Keratinocyte (primary cell): ENCODE measurements around the gene GAD1.

Experiments used
- EZH2 ChIP-seq: IDR thresholded peaks from one replicate; pipeline ENCODE4 v1.6.1; 2012; ENCODE audit warnings: inconsistent platforms, mild to moderate bottlenecking, low read length, moderate library complexity
- TF ChIP-seq, protein P1 (sequence below), 3 experiments: IDR thresholded peaks in 1 of 3; conservative IDR thresholded peaks in 1 of 3; optimal IDR thresholded peaks in 1 of 3; 2 replicates in 2 of 3; 3 replicates in 1 of 3; pipeline versions ENCODE3 to v1.5.1; 2011; ENCODE audit warnings: low read length in 3 of 3, mild to moderate bottlenecking in 3 of 3, moderate library complexity in 2 of 3, control low read depth in 1 of 3, inconsistent platforms in 1 of 3; ENCODE audit not compliant: insufficient read depth in 2 of 3; ENCODE audit errors: extremely low read depth in 1 of 3

DNA sequence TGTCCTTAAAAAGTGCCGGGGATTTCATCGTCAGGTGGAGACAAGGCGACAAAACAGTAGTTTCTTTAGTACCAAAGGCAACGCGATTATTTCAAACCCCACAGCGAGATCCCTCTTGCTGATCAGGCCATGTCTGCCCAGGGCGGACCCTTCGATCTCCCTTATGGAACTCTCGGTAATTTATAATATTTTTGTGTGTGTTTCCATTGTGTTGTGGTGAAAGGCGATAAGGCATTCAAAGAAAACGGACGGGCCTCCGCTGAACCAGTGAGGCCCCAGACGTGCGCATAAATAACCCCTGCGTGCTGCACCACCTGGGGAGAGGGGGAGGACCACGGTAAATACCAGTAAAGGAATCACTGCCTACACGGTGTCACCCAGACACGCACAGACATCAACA, 1.4 kb upstream of the GAD1 start:
- TF ChIP-seq, protein P1, sequence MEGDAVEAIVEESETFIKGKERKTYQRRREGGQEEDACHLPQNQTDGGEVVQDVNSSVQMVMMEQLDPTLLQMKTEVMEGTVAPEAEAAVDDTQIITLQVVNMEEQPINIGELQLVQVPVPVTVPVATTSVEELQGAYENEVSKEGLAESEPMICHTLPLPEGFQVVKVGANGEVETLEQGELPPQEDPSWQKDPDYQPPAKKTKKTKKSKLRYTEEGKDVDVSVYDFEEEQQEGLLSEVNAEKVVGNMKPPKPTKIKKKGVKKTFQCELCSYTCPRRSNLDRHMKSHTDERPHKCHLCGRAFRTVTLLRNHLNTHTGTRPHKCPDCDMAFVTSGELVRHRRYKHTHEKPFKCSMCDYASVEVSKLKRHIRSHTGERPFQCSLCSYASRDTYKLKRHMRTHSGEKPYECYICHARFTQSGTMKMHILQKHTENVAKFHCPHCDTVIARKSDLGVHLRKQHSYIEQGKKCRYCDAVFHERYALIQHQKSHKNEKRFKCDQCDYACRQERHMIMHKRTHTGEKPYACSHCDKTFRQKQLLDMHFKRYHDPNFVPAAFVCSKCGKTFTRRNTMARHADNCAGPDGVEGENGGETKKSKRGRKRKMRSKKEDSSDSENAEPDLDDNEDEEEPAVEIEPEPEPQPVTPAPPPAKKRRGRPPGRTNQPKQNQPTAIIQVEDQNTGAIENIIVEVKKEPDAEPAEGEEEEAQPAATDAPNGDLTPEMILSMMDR (optimal IDR thresholded peaks at IDR 0.05 in 1 of 3, IDR thresholded peaks at IDR 0.05 in 1 of 3, conservative IDR thresholded peaks at IDR 0.05 in 1 of 3; ENCODE audit: extremely low read depth in 1 of 3, insufficient read depth in 2 of 3, low read length in 3 of 3) = no peak
- TF ChIP-seq EZH2 = no peak
